Posterior vena cava (tissue), 2 donors: Measurements from ENCODE around the gene EEF1E1. TPM values are rescaled to one million over a fixed set of nuclear protein-coding genes. Genes with fewer than 3 reads are reported as not detected.

Experiments
- DNase-seq: peaks from one replicate; pipeline ENCODE4 v3.0.0-alpha.2; 2020; ENCODE audit warnings: low spot score
- intact Hi-C, 2 donors: fragments of 100-400 bp; cut with DNase I; formaldehyde crosslinking; loops; one replicate each; pipeline versions ENCODE4 v1.14.1 to v1.14.2; 2022 to 2023
- long read RNA-seq, 2 donors: library from polyadenylated mRNA; unstranded; transcript quantifications; one replicate each; pipeline ENCODE4 v2.0.0, GENCODE V29; 2020 to 2021
- total RNA-seq, 2 donors: library from RNA; stranded (reverse); fragmentation: NEBNext Ultra II Directional; extraction: Animal tissue kit (Norgen Biotek cat#: 25700); gene quantifications; one replicate each; pipeline ENCODE4 v1.2.1, GENCODE V29; 2021
- donor health status: DM: yes; HTN: yes; CAD: no.
- donor health status: DM: yes; HTN: yes; CAD: no.

Gene EEF1E1
- 10 to 100 TPM; 16.0 to 22.3 TPM for total RNA-seq
- long read RNA-seq, donor 1, partial matches to known transcripts = 0 of 2 reads
- long read RNA-seq, donor 1, other reads (novel, unspliced or antisense) = 1 of 2 reads
- long read RNA-seq, donor 2, transcript EEF1E1-201 (4 exons, 1,077 nt) = major isoform, 28 of 33 reads
- long read RNA-seq, donor 2, partial matches to known transcripts = 4 of 33 reads
- long read RNA-seq, donor 2, other reads (novel, unspliced or antisense) = 0 of 33 reads

- intact Hi-C loops = no loop called here
- DNase-seq = peak; percentile 97
These were observed at the start of gene EEF1E1 for GRCh38 chr6:8102122-8102958. Gene EEF1E1 (minus strand): TSS chr6:8102548. CDS start chr6:8102521, 27 bp downstream.

GRCh38 chr6:8149350-8149749 is 47.0 kb upstream of the EEF1E1 start:
- DNase-seq = no peak
- intact Hi-C loops = no loop called here

GRCh38 chr6:8143945-8144344 is 41.6 kb upstream of the EEF1E1 start:
- no peak for DNase-seq
- intact Hi-C loops = no loop called here

- intact Hi-C loops = no loop called here
- DNase-seq = no peak
These were observed 37.1 kb upstream of the EEF1E1 start for GRCh38 chr6:8139451-8139850.

- intact Hi-C loops = no loop called here
- no peak for DNase-seq
These were observed 35.2 kb upstream of the EEF1E1 start for GRCh38 chr6:8137529-8137939.

DNA sequence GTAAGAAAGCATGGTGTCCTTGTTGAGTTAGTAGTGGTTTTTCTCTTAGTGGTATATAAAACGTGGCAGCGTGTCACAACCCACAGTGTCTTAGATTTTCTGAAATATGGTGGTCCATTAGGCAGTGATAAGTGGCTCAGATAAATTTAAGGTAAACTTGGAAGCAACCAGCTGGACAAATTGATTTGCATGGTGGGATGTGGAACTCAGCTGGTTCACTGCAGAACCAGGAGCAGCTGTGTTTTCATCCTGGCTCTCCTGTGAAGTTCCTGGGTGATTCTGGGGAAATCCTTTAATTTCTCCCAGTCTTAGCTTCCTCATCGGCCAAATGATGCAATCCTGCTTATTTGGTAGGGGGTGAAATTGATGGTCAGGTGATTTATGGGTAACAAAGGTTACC is 32.9 kb upstream of the EEF1E1 start:
- intact Hi-C loops = no loop called here
- DNase-seq = no peak

DNA sequence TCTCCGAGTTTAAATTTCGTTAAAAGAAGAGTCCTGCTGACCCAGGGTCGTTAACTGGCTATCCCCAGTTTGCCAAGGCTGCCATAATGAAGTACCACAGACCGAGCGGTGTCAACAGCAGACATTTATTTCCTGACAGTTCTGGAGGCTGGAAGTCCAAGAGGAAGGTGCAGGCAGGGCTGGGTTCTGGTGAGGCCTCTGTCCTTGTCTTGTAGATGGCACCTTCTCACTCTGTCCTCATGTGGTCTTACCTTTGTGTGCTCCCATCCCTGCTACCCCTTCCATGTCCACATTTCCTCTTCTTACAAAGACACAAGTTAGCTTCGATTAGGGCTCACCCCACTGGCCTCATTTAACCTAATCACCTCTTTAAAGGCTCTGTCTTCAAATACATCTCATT is 29.8 kb upstream of the EEF1E1 start:
- intact Hi-C loops = no loop called here
- DNase-seq = no peak

GRCh38 chr6:8131265-8131897 is 29.0 kb upstream of the EEF1E1 start:
- intact Hi-C loops = no loop called here
- no peak for DNase-seq

- DNase-seq = no peak
These were observed 28.1 kb upstream of the EEF1E1 start for GRCh38 chr6:8130399-8130798.

DNA sequence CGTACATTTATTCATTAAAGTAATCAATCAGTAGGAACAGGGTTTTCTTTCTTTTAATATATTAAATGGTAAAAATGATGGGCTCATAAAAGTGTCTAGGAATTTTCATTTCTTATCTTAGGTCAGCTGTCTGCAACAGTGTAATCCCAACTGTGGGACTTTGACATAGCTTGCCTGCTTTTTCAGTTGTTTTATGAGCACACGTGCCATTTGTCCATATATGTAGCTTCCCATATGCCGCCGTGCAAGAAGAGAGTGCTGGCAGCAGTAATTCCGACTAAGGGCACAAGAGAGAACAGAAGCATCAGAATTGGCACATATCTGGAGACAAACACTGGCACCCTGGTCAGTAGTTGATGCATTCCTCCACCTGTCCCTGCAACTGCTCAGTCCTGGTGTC is 20.9 kb upstream of the EEF1E1 start:
- no peak for DNase-seq
- intact Hi-C loops = no loop called here

More at GRCh38 chr6:8130399-8130798, 28.1 kb upstream of the EEF1E1 start:
- intact Hi-C loops = no loop called here

- intact Hi-C loops = no loop called here
- DNase-seq = no peak
These were observed 12.6 kb upstream of the EEF1E1 start for GRCh38 chr6:8114956-8115355.

DNA sequence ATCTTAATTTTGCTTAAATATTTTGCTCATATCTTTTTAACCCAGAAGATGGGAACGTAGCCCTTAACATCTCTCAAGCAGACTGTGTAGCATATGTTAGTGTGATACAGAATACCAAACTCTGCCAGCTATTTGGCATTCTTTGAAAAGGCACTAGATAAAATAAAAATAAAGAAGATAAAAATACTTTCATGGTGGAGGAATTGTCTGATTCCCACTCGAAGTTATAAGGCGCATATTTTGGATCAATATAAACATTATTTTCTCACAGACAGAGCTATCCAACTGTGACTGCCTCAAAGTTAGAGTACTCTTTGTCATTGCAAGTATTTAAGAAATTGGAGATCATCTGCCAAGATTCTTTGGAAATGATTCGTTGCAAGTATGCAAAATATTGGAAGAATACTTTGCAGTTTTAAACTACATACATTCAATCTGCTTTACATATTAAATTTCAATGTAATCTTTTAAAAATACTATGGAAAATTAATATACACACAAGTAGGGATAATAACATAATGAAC is 10.8 kb upstream of the EEF1E1 start:
- intact Hi-C loops = no loop called here
- no peak for DNase-seq

DNA sequence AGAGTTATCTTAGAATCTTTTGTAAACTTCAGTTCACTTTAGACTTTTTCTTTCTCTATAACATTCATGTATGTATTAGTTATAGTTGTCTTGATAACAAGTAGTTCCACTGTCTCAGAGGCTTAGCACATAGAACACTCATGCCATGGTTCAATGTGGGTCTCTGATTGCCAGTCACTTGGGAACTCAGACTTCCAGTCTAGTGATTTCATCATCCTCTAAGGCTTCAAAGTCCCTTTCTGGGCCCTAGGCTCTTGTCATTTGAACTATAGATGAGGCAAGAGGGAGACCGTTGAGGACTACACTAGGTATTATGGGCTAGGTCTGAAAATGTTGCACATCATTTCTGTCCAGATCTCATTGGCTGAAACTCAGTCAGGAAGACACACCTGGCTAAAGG is 8.4 kb upstream of the EEF1E1 start:
- intact Hi-C loops = no loop called here
- no peak for DNase-seq

GRCh38 chr6:8110117-8110721 is 7.9 kb upstream of the EEF1E1 start:
- intact Hi-C loops = no loop called here
- no peak for DNase-seq

DNA sequence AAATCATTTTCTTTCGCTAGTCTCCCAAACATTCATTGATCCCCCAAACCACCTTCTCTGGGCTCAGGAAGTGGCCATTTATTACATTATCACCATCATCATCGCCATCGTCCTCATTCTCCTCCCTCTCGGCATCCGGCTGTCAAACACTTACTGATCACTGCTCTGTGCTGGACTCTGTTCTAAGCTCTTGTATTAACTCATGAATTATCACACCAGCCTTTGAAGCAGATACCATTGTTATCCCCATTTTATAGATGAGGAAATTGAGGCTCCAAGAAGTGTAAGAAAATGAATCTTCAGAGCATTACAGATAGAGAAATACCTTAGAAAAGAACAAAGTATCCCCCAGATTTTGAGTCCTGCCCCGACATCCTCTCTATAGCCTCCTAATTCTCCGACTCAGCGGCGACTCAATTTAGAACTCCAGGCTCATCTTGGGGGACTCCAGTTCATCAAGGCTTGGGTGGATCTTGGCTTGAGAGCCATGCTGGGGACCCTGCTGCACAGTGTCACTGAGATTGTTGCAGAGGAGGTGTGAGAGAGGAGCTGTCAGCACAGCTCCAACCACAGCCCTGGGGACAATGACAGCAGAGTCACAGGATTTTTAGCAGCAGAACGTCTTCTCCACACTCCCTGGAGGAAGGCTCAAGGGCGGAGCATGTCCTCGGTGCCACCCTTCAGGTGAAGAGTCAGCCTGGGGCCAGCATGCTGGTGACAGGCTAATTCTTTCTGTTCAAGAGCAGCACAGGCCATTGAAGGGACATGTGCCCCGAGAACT is 6.6 kb upstream of the EEF1E1 start:
- intact Hi-C loops = no loop called here

GRCh38 chr6:8108031-8108660 is 5.8 kb upstream of the EEF1E1 start:
- no peak for DNase-seq
- intact Hi-C loops = no loop called here

More for the DNA sequence above, 6.6 kb upstream of the EEF1E1 start:
- DNase-seq = no peak

DNA sequence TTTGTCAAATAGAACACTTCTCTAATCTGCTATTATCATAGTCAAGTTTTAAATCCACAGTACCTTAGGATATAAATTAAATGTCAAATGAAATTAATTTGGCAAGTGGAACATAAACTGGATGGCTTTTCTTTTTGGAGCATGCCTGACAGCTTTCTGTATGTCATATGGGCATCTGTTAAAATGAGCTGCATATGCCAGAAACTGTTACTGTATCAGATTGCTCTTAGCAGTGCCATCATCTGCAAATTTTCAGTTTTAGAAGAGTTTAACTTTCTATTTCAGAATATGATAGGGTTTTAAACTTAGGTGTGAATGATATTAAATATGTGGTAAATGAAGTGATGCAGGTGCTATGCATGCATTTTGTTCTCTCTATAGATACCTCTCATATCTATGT is 3.4 kb upstream of the EEF1E1 start:
- intact Hi-C loops = no loop called here
- DNase-seq = no peak

GRCh38 chr6:8103726-8104125 is 1.4 kb upstream of the EEF1E1 start:
- intact Hi-C loops = no loop called here
- DNase-seq = no peak
